Measurements from ENCODE around the gene UNC5C. TPM values are rescaled to one million over a fixed set of nuclear protein-coding genes. Genes with fewer than 3 reads are reported as not detected.

UNC5C gene
- total RNA-seq, 4 donors from 2014 or later, result 3.3 to 21.6 (median 7.9) TPM

DNA sequence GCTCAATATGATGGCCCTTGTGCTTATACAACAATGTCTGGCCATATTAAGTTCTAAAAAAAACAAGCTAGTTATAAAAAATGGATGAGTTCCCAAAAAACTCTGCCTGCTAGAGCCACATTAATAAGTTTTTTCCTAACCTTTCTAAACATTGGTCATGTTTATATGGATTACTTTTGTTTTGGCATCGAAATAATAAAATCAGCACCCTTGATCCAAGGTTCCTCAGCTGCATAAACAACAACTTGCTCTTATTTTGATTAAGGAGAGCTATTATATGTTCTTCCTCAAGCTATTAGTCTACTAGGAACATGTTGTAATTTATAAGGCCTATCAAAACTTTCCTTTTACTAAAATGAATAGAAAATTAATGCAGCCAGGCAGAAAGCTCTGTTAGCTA lies 48.4 kb downstream of the UNC5C start:
- intact Hi-C loops (cut with DNase I; ENCODE audit: low total_unique reads), result no loop called here

DNA sequence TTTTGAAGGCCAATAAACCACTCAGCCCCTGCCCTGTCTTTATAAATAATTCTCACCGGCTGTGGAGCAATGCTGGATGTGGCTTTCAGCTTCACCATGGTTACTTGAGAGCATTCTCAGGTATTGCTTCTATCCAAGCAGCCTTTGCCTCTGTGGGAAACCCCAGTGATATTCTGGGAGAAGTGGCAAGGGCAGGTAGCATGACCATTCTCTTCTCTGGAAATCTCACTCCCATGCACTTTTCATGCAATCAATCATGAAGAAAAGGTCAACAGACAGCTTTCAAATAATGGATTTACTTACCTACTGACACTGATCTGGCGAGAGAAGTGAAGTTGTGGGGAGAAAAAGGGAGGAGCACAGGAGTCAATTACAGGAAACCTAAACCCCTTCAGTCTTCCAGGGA lies 49.5 kb downstream of the UNC5C start:
- TF ChIP-seq POLR2A (IDR thresholded peaks at IDR 0.05), result no peak
- TF ChIP-seq, protein P1, sequence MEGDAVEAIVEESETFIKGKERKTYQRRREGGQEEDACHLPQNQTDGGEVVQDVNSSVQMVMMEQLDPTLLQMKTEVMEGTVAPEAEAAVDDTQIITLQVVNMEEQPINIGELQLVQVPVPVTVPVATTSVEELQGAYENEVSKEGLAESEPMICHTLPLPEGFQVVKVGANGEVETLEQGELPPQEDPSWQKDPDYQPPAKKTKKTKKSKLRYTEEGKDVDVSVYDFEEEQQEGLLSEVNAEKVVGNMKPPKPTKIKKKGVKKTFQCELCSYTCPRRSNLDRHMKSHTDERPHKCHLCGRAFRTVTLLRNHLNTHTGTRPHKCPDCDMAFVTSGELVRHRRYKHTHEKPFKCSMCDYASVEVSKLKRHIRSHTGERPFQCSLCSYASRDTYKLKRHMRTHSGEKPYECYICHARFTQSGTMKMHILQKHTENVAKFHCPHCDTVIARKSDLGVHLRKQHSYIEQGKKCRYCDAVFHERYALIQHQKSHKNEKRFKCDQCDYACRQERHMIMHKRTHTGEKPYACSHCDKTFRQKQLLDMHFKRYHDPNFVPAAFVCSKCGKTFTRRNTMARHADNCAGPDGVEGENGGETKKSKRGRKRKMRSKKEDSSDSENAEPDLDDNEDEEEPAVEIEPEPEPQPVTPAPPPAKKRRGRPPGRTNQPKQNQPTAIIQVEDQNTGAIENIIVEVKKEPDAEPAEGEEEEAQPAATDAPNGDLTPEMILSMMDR (IDR thresholded peaks at IDR 0.05), result no peak
- DNase-seq, result no peak
- no peaks in the 10 kb centered on the region for H3K27me3 ChIP-seq
- no peaks in the 10 kb centered on the region for H3K36me3 ChIP-seq
- intact Hi-C loops (cut with DNase I; ENCODE audit: low total_unique reads), result no loop called here
- no peaks in the 10 kb centered on the region for H3K4me1 ChIP-seq
- H3K9me3 ChIP-seq, result no peaks in the 10 kb centered on the region
- H3K4me3 ChIP-seq, result no peak overlapping the region
- H3K27ac ChIP-seq, result no peak overlapping the region

More for the DNA sequence above, 48.4 kb downstream of the UNC5C start:
- no peaks in the 10 kb centered on the region for H3K4me1 ChIP-seq
- no peaks in the 10 kb centered on the region for H3K36me3 ChIP-seq
- TF ChIP-seq POLR2A (IDR thresholded peaks at IDR 0.05), result no peak
- TF ChIP-seq, protein P1 (IDR thresholded peaks at IDR 0.05), result no peak
- no peak overlapping the region for H3K4me3 ChIP-seq
- H3K27me3 ChIP-seq, result no peaks in the 10 kb centered on the region
- no peaks in the 10 kb centered on the region for H3K9me3 ChIP-seq
- H3K27ac ChIP-seq, result no peak overlapping the region
- DNase-seq, result no peak

DNA sequence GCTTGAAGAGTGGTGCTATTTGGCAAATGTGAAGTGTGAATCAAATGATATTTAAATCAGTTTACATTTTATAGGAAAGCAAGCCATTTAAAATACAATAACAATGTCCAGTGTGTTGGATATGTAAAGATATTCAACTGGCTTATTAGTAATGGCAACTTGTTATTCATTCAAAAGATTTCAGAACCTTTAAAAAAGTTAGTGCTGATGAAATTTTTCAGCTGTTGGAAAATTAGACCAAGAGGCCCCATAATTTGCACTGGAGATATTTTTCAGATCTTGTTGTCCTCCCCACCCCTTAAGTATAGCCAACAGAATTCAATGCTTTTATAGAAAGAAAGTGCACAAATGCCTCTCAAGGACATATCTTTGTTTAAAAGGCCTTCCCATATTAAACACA lies 54.6 kb downstream of the UNC5C start:
- no peak overlapping the region for H3K4me3 ChIP-seq
- DNase-seq, result no peak
- no peaks in the 10 kb centered on the region for H3K27me3 ChIP-seq
- no peaks in the 10 kb centered on the region for H3K9me3 ChIP-seq
- intact Hi-C loops (cut with DNase I; ENCODE audit: low total_unique reads), result no loop called here
- no peak overlapping the region for H3K27ac ChIP-seq
- TF ChIP-seq POLR2A (IDR thresholded peaks at IDR 0.05), result no peak
- TF ChIP-seq, protein P1 (IDR thresholded peaks at IDR 0.05), result no peak
- H3K4me1 ChIP-seq, result no peaks in the 10 kb centered on the region
- H3K36me3 ChIP-seq, result no peaks in the 10 kb centered on the region

DNA sequence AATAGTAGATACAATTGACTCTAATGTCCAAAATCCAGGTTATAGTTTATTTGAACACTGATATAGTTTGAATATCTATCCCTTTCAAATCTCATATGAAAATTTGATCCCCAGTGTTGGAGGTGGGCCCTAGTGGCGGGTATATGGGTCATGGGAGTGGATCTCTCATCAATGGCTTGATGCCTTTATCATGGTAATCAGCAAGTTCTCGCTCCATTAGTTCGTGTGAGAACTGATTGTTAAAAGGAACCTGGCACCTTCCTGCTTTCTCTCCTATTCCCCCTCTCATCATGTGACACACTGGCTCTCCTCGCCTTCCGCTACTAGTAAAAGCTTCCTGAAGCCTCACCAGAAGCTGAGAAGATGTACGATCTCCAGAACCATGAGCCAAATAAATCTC lies 70.1 kb downstream of the UNC5C start:
- H3K4me1 ChIP-seq, result no peaks in the 10 kb centered on the region
- no peaks in the 10 kb centered on the region for H3K9me3 ChIP-seq
- no peak for TF ChIP-seq POLR2A (IDR thresholded peaks at IDR 0.05)
- TF ChIP-seq, protein P1 (IDR thresholded peaks at IDR 0.05), result no peak
- H3K4me3 ChIP-seq, result no peak overlapping the region
- intact Hi-C loops (cut with DNase I; ENCODE audit: low total_unique reads), result no loop called here
- no peaks in the 10 kb centered on the region for H3K27me3 ChIP-seq
- DNase-seq, result no peak
- no peaks in the 10 kb centered on the region for H3K36me3 ChIP-seq
- H3K27ac ChIP-seq, result no peak overlapping the region

DNA sequence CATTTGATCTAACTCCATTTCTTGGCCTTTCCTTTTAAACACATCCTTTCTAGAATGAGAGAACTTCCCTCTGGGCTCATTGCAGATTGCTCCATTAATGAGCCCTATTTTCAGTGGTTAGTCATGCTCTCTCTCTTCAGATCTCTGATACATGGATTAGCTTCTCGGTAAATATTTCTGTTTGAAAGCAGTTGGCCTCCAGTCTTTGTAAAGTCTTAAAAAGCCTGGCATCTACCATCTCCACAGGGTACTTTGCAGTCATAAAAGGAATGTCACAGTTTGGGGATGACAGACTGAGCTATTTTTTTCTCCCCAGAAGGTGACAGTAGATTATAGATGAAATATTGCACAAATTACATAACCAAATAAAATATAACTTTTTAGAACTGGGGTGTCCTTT lies 72.7 kb downstream of the UNC5C start:
- Histone ChIP-seq H3K9me3 (no peaks in the 10 kb centered on the region), H3K4me3 (no peak overlapping the region), H3K27ac (no peak overlapping the region), H3K4me1 (no peaks in the 10 kb centered on the region), H3K36me3 (no peaks in the 10 kb centered on the region), H3K27me3 (no peaks in the 10 kb centered on the region)
- DNase-seq, result no peak
- TF ChIP-seq POLR2A (IDR thresholded peaks at IDR 0.05), result no peak
- TF ChIP-seq, protein P1 (IDR thresholded peaks at IDR 0.05), result no peak
- intact Hi-C loops (cut with DNase I; ENCODE audit: low total_unique reads), result no loop called here

All from uterus (tissue), 4 donors.